ENCODE measurements around the gene CSRNP3.

Gene CSRNP3

GRCh38 chr2:165522719-165523118, 53.2 kb downstream of the CSRNP3 start:
- TF ChIP-seq PAX5 (IDR thresholded peaks at IDR 0.05; ENCODE audit: insufficient read depth, low read length, severe bottlenecking) (no peak), POU2F2 (IDR thresholded peaks at IDR 0.05; ENCODE audit: low read depth, low read length) (no peak), TAF1 (IDR thresholded peaks at IDR 0.05; ENCODE audit: low read depth, low read length) (no peak), SPI1 (IDR thresholded peaks at IDR 0.05; ENCODE audit: low read depth, low read length) (no peak), POLR2AphosphoS5 (IDR thresholded peaks at IDR 0.05; ENCODE audit: low read depth, low read length) (no peak), POLR2A (IDR thresholded peaks at IDR 0.05; ENCODE audit: low read depth, low read length) (no peak)
- no peak for DNase-seq (ENCODE audit: insufficient read length, low spot score)
- FAIRE-seq: no peak

DNA sequence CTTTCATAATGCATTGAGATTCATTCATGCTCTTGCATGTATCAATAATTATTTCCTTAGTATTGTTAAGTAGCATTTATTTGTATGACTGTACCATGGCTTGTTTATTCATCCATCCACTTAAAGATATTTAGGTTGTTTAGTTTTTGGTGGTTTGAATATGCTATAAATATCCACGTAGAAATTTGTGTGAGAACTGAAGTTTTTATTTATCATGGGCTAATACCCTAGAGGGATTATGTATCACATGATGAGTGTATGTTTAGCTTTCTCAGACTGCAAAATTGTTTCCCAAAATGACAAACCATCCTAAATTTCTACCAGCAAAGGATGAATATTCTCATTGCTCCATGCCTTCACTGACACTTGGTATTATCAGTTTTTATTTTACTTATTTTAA, 55.2 kb downstream of the CSRNP3 start:
- no peak for FAIRE-seq
- DNase-seq (ENCODE audit: insufficient read length, low spot score): no peak
- no peak for TF ChIP-seq PAX5 (IDR thresholded peaks at IDR 0.05; ENCODE audit: insufficient read depth, low read length, severe bottlenecking)
- no peak for TF ChIP-seq POU2F2 (IDR thresholded peaks at IDR 0.05; ENCODE audit: low read depth, low read length)
- TF ChIP-seq TAF1 (IDR thresholded peaks at IDR 0.05; ENCODE audit: low read depth, low read length): no peak
- TF ChIP-seq POLR2A (IDR thresholded peaks at IDR 0.05; ENCODE audit: low read depth, low read length): no peak

- TF ChIP-seq TAF1 (IDR thresholded peaks at IDR 0.05; ENCODE audit: low read depth, low read length) (no peak), POLR2AphosphoS5 (IDR thresholded peaks at IDR 0.05; ENCODE audit: low read depth, low read length) (no peak), SPI1 (IDR thresholded peaks at IDR 0.05; ENCODE audit: low read depth, low read length) (no peak), PAX5 (IDR thresholded peaks at IDR 0.05; ENCODE audit: insufficient read depth, low read length, severe bottlenecking) (no peak), POU2F2 (IDR thresholded peaks at IDR 0.05; ENCODE audit: low read depth, low read length) (no peak), POLR2A (IDR thresholded peaks at IDR 0.05; ENCODE audit: low read depth, low read length) (no peak)
- DNase-seq (ENCODE audit: insufficient read length, low spot score): no peak
- FAIRE-seq: no peak
Observed at GRCh38 chr2:165528691-165529090, 59.2 kb downstream of the CSRNP3 start.

- DNase-seq (ENCODE audit: insufficient read length, low spot score) (no peak), FAIRE-seq (no peak)
- no peak for TF ChIP-seq TAF1 (IDR thresholded peaks at IDR 0.05; ENCODE audit: low read depth, low read length)
- no peak for TF ChIP-seq POLR2AphosphoS5 (IDR thresholded peaks at IDR 0.05; ENCODE audit: low read depth, low read length)
- TF ChIP-seq SPI1 (IDR thresholded peaks at IDR 0.05; ENCODE audit: low read depth, low read length): no peak
- no peak for TF ChIP-seq POU2F2 (IDR thresholded peaks at IDR 0.05; ENCODE audit: low read depth, low read length)
- TF ChIP-seq PAX5 (IDR thresholded peaks at IDR 0.05; ENCODE audit: insufficient read depth, low read length, severe bottlenecking): no peak
- TF ChIP-seq POLR2A (IDR thresholded peaks at IDR 0.05; ENCODE audit: low read depth, low read length): no peak
Observed at GRCh38 chr2:165529130-165529529, 59.6 kb downstream of the CSRNP3 start.

DNA sequence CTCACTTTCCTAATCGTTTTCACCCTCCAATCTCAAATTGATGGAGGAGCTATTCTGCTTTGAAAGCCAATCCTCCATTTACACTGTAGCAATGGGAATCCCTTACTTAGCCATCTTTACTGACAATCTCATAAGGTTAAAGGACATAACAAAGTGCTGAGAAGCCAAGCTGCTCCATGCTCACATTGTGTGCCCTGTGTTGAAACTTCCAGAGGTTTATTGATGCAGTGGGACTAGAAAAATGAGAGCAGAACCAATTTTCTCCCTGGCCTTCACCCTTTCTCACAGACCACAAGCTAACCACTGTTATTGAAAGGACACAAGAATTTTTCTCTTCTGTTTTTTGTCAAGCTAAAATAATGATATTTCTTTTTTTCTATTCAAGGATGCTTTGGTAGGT, 63.8 kb downstream of the CSRNP3 start:
- TF ChIP-seq POLR2A (IDR thresholded peaks at IDR 0.05; ENCODE audit: low read depth, low read length): no peak
- no peak for TF ChIP-seq PAX5 (IDR thresholded peaks at IDR 0.05; ENCODE audit: insufficient read depth, low read length, severe bottlenecking)
- no peak for TF ChIP-seq SPI1 (IDR thresholded peaks at IDR 0.05; ENCODE audit: low read depth, low read length)
- no peak for TF ChIP-seq POU2F2 (IDR thresholded peaks at IDR 0.05; ENCODE audit: low read depth, low read length)
- no peak for TF ChIP-seq POLR2AphosphoS5 (IDR thresholded peaks at IDR 0.05; ENCODE audit: low read depth, low read length)
- no peak for TF ChIP-seq TAF1 (IDR thresholded peaks at IDR 0.05; ENCODE audit: low read depth, low read length)
- DNase-seq (ENCODE audit: insufficient read length, low spot score) (no peak), FAIRE-seq (no peak)

GRCh38 chr2:165535471-165535870, 66.0 kb downstream of the CSRNP3 start:
- DNase-seq (ENCODE audit: insufficient read length, low spot score): no peak
- no peak for TF ChIP-seq POU2F2 (IDR thresholded peaks at IDR 0.05; ENCODE audit: low read depth, low read length)
- TF ChIP-seq PAX5 (IDR thresholded peaks at IDR 0.05; ENCODE audit: insufficient read depth, low read length, severe bottlenecking): no peak
- TF ChIP-seq TAF1 (IDR thresholded peaks at IDR 0.05; ENCODE audit: low read depth, low read length): no peak
- TF ChIP-seq SPI1 (IDR thresholded peaks at IDR 0.05; ENCODE audit: low read depth, low read length): no peak
- TF ChIP-seq POLR2A (IDR thresholded peaks at IDR 0.05; ENCODE audit: low read depth, low read length): no peak
- TF ChIP-seq POLR2AphosphoS5 (IDR thresholded peaks at IDR 0.05; ENCODE audit: low read depth, low read length): no peak
- FAIRE-seq: no peak

GRCh38 chr2:165536851-165537499, 67.5 kb downstream of the CSRNP3 start:
- DNase-seq (ENCODE audit: insufficient read length, low spot score) (no peak), FAIRE-seq (no peak)
- TF ChIP-seq SPI1 (IDR thresholded peaks at IDR 0.05; ENCODE audit: low read depth, low read length) (no peak), POU2F2 (IDR thresholded peaks at IDR 0.05; ENCODE audit: low read depth, low read length) (no peak), POLR2AphosphoS5 (IDR thresholded peaks at IDR 0.05; ENCODE audit: low read depth, low read length) (no peak), TAF1 (IDR thresholded peaks at IDR 0.05; ENCODE audit: low read depth, low read length) (no peak), PAX5 (IDR thresholded peaks at IDR 0.05; ENCODE audit: insufficient read depth, low read length, severe bottlenecking) (no peak), POLR2A (IDR thresholded peaks at IDR 0.05; ENCODE audit: low read depth, low read length) (no peak)

GRCh38 chr2:165539985-165540384, 70.5 kb downstream of the CSRNP3 start:
- TF ChIP-seq POU2F2 (IDR thresholded peaks at IDR 0.05; ENCODE audit: low read depth, low read length) (no peak), PAX5 (IDR thresholded peaks at IDR 0.05; ENCODE audit: insufficient read depth, low read length, severe bottlenecking) (no peak), SPI1 (IDR thresholded peaks at IDR 0.05; ENCODE audit: low read depth, low read length) (no peak), POLR2A (IDR thresholded peaks at IDR 0.05; ENCODE audit: low read depth, low read length) (no peak), TAF1 (IDR thresholded peaks at IDR 0.05; ENCODE audit: low read depth, low read length) (no peak), POLR2AphosphoS5 (IDR thresholded peaks at IDR 0.05; ENCODE audit: low read depth, low read length) (no peak)
- no peak for DNase-seq (ENCODE audit: insufficient read length, low spot score)
- no peak for FAIRE-seq

DNA sequence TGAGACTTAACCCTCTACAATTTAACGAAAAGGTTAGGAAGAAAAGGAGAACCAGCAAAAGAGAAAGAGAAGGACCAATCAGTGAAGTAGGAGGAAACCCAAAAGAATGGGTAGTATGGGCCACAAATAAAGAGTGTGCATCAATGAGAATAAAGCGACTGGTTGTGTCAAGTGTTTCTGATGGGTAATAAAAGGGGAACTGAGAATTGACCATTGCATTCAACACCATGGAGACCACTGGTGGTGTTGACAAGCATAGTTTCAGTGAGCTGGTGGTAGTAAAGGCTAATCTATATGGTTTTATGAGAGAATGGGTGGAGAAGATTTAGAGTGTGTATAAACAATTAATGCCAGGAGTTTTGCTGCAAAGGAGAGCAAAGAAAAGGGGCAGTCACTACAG, 75.4 kb downstream of the CSRNP3 start:
- TF ChIP-seq SPI1 (IDR thresholded peaks at IDR 0.05; ENCODE audit: low read depth, low read length) (peak; percentile 96), POLR2AphosphoS5 (IDR thresholded peaks at IDR 0.05; ENCODE audit: low read depth, low read length) (no peak)
- FAIRE-seq: no peak
- DNase-seq (ENCODE audit: insufficient read length, low spot score): no peak

DNA sequence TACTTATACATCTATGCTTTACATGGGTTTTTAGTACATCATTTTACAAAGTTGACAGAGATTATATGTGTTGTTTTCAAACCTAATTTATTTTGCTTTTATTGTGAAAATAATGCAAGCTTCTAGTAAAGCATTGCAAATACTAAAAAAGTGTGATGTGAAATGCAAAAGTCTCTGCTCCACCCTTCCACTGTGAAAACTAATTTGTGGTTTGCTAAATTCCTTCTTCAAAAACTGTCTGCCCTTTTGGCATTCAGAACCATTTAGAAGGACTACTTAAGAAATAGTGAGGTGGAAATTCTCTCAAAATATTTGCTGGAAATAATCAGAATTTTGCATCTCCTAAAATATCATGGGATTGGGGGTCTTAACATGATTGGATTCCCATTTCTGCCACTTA, 78.4 kb downstream of the CSRNP3 start:
- DNase-seq (ENCODE audit: insufficient read length, low spot score) (no peak), FAIRE-seq (no peak)
- TF ChIP-seq POLR2A (IDR thresholded peaks at IDR 0.05; ENCODE audit: low read depth, low read length): no peak
- no peak for TF ChIP-seq POLR2AphosphoS5 (IDR thresholded peaks at IDR 0.05; ENCODE audit: low read depth, low read length)
- TF ChIP-seq POU2F2 (IDR thresholded peaks at IDR 0.05; ENCODE audit: low read depth, low read length): no peak
- no peak for TF ChIP-seq PAX5 (IDR thresholded peaks at IDR 0.05; ENCODE audit: insufficient read depth, low read length, severe bottlenecking)
- TF ChIP-seq SPI1 (IDR thresholded peaks at IDR 0.05; ENCODE audit: low read depth, low read length): no peak
- no peak for TF ChIP-seq TAF1 (IDR thresholded peaks at IDR 0.05; ENCODE audit: low read depth, low read length)

Data from GM12891 (cell line).